Stimulated activated CD4-positive, alpha-beta T cell treated with anti-CD3 and anti-CD28 coated beads, Interleukin-4, amount 100 ng/mL, for 24 hours (primary cell): ENCODE results near the gene AFDN.

Experiments used
- DNase-seq: peaks from one replicate; pipeline ENCODE4 v3.0.0-alpha.2; 2020

The AFDN gene

DNA sequence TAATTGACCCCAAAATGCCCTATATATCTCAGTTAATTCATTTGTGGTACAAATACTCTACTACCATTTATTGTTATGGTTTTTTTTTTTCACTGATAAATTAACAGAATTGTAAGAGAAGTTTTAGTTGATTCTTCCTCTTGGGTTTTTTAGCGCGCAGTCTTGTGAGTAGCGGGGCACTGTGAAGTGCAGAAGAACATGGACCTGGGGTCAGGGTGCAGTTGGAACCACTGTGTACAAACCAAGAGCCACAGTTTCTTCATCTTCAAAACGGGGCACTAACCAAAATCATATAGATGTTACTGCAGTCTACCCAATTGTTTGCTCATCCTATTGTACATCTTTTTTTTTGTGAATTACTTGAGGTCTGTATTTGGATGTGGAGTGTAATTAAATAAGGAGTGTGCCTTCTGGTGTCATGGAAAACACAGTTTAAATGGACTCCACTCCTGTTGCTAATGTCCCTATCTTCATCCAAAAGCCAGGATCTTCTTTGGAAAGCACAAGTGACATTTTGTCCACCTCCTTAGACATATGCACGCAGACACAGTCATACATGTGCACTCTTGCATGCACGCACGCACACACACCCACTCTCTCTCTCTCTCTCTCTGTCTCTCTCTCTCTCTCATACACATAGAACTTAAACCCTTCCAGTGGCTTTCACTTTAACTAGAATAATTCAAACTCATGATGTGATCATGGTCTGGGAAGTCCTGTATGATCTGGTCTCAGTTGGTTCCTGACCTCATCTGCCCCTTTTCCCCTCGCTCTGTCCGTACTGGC, 51.5 kb downstream of the AFDN start:
- DNase-seq, result no peak

DNA sequence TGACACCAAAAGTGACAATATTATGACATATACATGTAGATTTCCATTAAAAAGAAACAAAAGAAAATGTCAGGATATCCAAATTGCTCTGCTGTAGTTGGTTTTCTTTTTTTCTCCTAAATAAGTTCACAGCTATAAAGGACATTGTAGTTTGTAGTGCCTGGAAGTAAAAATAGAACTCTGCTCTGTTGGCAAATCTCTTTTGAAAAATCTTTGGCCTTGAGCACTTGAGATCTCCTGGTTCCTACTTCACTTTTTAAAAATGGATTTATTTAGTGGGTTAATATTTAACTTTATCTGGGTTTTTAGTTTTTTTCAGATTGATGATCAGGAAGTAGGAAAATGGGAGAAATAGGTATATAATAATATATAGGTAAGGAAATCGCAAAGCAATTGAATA, 52.9 kb downstream of the AFDN start:
- no peak for DNase-seq

DNA sequence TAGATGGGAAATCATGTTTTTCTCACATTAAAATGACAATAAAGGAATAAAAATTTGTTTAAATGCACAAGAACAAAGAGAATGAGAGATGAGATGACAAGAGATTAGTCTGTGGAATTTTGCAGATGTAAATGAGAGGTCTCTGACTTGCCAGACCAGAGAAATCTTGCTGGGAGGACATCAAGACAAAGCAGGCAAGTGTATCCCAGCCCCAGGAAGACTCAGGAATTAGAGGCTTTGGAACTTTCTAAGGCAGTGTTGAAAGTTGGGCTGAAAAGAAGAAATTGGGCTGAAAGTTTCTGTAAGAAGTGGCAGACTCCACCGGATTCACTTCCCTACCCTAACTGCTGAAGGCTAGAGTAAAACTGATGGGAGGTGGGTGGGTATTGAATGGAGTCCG, 54.6 kb downstream of the AFDN start:
- DNase-seq, result no peak

- DNase-seq, result no peak
These were observed 55.5 kb downstream of the AFDN start for GRCh38 chr6:167882244-167882643.

- no peak for DNase-seq
These were observed 61.4 kb downstream of the AFDN start for GRCh38 chr6:167888098-167888497.

GRCh38 chr6:167892835-167893815, 66.4 kb downstream of the AFDN start:
- no peak for DNase-seq

GRCh38 chr6:167894965-167895364, 68.3 kb downstream of the AFDN start:
- DNase-seq, result no peak

DNA sequence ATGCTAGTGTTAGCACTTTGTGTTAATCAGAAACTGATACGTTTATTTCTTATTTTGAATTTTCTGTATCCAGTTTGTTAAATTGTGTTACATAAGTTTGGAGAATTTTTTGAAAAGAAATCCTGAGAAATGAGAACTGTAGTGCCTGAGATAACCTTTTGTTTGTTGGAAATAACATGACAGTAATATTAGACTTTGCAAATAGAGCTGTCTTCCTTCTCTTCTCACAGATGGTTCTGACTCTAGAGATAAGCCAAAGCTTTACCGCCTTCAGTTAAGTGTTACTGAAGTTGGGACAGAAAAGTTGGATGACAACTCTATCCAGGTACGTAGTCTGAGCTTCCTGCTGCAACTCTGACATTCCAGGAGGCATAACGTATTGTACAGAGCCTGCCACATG, 69.9 kb downstream of the AFDN start:
- no peak for DNase-seq

DNA sequence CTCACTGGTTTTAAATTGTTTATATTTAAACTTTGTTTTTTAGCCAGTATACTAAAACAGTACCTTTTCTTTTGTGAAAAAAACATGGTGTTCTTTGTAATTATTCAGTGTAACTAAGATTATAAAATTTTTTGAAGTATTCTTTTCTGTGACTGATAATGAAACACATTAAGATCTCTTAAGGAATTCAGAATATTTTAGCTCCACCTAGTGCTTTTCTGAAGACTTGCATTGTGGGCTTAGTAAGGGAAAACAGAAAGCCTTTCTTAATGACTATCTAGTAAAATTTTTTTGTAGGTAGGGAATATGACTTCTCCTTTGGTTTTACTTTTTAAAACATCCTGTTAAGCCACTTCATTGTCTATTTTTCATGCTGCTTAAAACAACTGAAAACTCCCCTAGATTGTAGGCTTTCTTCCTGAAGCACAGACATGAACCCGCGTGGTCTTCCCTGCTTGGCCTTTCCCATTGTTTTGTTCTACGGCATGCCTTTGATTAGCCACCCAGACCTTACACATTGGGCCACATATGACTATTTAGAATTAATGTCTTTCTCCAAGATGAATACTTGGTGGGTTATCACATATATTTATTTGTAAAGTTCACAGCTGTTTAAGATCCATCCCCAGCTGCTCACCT, 72.1 kb downstream of the AFDN start:
- DNase-seq, result no peak

DNA sequence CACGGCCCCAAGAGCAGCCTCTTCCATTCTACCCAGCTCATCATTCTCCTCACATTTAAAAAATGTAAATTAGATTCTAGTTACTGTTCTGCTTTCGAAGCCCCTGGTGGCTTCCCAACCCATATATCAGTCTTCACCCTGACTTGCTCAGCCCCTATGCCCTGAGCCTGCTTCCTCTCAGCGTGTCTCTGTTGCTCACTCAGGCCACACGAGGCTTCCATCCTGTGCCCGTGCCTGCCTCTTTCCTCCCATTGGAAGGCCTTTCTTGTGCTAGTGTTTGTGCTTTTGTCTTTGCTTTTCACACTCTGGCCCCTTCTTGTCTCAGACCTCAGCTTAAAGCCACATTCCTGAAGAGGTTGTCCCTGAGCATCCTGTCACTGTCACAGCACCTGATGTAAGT, 78.1 kb downstream of the AFDN start:
- no peak for DNase-seq

DNA sequence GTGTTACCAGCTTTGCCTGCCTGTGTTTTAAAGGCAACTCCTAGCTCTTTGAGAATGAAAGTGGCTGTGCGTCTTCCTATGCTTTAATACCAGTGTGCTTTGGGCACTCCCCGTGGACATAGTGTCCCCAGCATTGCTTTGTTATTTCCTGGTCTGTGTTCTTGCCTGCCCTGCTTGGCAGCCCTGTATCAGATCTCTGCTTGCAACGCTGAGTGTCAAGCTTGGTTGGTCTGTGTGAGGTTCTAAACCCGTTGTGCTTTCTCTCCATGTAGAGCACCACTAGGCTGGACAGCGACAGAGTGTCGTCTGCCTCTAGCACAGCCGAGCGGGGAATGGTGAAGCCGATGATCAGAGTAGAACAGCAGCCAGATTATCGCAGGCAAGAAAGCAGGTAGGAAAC, 80.2 kb downstream of the AFDN start:
- no peak for DNase-seq

DNA sequence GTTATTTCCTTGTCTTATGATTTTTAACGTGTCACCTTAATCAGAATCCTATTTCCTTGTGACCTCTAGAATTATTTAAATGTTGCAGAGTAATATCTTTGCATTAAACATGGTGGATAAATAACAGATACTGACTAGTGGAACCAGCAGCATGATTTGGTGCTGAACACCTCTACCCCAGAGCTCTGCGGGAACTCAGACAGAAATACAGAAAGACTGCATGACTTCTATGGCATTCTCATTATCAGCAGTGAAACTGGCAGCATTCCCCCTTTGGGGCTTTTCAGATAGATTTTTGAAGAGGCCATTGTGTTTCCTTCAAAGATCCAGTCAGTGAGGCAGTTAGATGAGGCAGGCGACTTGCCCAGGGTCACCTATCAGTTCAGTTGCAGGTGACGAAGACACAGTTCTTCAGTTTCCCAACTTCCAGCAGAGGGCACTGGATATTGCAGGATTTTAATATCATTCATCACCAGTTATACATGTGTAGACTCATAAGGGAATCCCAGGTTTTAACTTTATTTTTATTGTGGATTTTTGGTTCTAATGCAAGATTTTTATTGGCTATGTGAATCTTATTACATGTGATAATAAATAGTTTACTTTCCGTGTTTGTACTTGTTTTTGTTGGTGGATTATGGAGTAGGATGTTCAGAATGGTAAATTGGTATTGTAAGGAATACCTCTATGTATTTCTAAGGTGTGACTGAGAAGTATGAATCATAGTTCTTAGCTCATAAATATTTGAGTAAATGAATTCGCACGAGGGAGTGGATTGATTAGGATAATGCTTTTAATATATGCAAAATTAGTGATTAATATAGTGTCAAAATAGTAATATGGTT, 81.3 kb downstream of the AFDN start:
- no peak for DNase-seq

DNA sequence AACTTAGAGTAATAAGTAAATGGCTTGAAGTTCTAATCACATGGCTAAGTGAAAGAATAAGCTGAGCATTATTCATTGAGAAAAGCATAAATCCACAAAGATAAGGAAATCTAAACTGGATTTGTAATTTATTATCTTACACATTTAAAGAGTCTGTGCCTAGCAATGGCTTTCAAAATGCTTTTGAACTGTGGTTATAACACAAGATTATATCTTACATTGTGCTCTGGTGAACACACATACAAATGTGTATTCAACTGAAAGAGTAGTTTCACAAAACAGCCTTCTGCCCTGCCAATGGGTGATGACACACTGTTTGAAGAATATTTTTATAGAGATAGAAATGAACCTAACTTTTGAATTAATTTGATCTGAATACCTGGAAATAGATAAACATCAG, 83.3 kb downstream of the AFDN start:
- DNase-seq, result no peak

DNA sequence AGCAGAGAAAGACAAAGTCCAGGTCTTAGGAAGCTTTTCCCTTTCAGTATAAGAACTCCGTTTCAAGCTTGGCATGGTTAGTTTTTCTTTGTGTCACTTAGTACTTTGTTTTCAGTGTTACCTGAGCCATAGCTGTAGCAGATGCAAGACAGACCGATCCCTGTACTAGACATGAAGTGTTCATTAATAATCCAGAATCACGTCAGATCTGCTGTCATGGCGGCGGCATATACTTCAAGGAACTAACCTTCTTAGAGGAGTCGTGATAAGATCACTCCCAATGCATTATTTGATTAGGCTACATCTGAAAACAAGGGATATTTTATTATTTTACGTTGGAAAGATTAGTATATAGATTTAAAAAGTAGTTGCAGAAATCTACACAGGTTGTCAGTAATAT, 83.9 kb downstream of the AFDN start:
- DNase-seq, result no peak

- DNase-seq, result no peak
These were observed 85.8 kb downstream of the AFDN start for GRCh38 chr6:167912494-167912893.

- no peak for DNase-seq
These were observed 87.0 kb downstream of the AFDN start for GRCh38 chr6:167913699-167914098.

DNA sequence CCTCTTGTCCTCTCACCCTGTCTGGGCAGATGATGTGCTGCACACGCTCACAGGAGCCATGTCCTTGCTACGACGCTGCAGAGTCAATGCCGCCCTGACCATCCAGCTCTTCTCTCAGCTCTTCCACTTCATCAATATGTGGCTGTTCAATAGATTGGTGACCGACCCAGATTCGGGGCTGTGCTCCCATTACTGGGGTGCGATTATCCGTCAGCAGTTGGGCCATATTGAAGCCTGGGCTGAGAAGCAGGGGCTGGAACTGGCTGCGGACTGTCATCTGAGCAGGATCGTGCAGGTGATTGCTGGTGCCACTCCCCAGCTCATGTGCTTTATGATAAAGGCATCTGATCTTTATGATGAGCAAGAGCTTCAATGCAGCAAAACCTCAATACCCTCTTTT, 88.4 kb downstream of the AFDN start:
- no peak for DNase-seq

DNA sequence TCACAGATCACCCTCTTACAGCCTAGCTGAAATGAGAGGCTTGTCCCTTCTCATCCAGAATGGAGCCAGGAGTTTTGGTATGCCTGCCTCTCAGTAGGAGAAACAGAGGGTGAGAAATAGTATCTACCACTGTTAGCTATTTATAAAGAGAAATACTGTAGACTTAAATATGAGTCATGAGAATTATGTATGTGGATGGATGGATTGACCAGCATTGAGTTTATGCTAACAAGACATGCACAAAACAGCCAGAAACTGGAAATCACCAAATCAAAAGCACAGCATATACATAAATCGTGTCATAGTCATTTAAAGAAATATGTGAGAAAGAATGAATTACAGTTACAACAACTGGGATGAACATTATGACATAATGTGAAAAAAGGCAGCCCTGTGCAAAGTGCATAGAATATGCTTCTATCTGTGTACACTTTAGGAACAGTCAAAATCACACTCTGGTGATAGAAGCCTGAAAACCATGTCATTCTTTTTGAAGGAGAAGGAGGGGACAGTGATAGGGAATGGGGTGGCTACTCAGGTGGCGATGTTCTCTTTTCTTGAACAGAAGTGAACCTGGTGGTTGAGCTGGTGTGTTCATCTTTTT, 90.9 kb downstream of the AFDN start:
- no peak for DNase-seq

DNA sequence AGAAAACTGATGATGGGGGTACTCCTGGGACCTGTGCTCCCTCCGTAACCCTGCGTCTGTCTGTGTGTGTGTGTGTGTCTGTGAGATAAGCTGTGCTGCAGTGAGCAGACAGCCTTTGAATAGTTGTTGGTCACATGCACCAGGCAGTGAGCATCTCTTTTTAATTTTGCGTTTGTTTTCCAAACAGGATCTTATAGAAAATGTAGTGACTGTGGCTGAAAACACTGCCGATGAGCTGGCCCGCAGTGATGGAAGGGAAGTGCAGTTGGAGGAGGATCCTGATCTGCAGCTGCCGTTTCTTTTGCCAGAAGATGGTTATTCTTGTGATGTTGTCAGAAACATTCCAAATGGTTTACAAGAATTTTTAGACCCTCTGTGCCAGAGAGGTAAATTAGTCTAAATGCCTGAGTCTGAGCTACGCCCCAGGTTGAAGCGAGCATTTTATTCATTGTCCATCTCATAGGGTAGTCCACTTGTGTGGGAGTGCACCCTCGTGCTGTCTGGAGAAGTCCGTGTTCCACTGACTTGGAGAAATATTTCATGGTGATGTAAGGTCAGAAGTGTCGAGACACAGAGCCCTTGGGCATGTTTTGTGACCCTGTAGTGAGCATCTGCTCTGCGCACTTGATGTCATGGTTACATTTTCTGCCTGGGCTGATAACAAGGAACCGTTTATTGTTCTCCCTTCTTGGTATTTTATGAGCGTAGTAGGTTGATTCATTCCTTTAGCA, 92.0 kb downstream of the AFDN start:
- DNase-seq, result no peak

- no peak for DNase-seq
These were observed 92.6 kb downstream of the AFDN start for GRCh38 chr6:167919349-167919748.

DNA sequence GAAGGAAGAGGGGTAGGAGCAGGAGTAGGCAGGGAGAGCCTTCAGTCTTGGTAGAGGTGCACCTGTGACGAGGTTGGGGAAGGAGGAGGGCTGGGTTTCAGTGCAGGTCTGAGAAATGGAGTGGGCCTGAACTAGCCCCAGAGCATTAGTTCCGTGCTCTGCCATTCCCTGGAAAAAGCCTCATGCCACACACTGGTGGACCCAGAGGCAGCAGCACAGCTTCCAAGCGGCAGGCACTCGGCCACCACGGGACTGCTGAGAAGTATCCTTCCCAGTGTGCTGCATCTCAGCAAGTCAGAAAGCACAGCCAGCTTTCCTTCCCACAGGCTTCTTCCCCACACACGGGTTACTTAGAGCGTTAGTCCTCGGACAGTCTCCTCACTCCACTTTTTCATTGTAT, 93.5 kb downstream of the AFDN start:
- no peak for DNase-seq

DNA sequence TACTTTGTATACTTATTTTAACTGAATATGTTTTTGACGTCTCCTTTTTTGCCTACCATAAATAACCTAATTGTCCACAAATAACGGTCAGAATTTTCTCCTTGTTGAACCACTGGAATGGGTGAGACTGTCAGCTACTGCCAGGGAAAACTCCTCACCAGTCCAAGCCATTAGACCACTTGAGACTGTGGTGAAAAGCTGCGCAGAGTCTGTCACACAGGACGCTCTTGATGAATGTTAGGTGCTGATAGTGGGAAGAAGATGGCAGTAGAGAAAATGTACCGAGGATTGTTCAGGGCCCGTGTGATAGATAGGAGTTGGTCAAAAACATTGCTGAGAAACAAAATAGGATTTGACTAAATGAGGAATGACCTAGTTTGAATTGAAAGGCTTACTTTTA, 95.1 kb downstream of the AFDN start:
- DNase-seq, result no peak
